Gastrocnemius medialis (tissue), 4 donors: ENCODE results near the gene CYP1A2. TPM values are rescaled to one million over a fixed set of nuclear protein-coding genes. Genes with fewer than 3 reads are reported as not detected.

ENCODE experiments used
- ATAC-seq, 2 donors: fragments of 150-250 bp; one replicate each; pipeline ENCODE4 v1.9.1; 2016
- DNase-seq, 2 donors: peaks; one replicate each; pipeline ENCODE4 v3.0.0-alpha.2; 2019
- H3K27ac ChIP-seq, 4 donors: fragments of 200-600 bp; sonication (generic); 1 replicate in 1 of 4; 2 replicates in 3 of 4; pipeline ENCODE4 v1.5.1; 2016 to 2018; ENCODE audit warnings: mild to moderate bottlenecking in 2 of 4, moderate library complexity in 1 of 4
- H3K27me3 ChIP-seq, 3 donors: fragments of 200-600 bp; sonication (generic) in 2 of 3; 1 replicate in 1 of 3; 2 replicates in 2 of 3; pipeline versions ENCODE4 v1.5.1 to v1.6.0; 2016 to 2019; ENCODE audit warnings: mild to moderate bottlenecking in 1 of 3, moderate library complexity in 1 of 3
- H3K36me3 ChIP-seq, 2 donors: fragments of 200-600 bp; sonication (generic) in 1 of 2; one replicate each; pipeline ENCODE4 v1.5.1; 2017 to 2018
- H3K4me1 ChIP-seq, 2 donors: fragments of 200-600 bp; sonication (generic) in 1 of 2; one replicate each; pipeline ENCODE4 v1.5.1; 2016 to 2017; ENCODE audit warnings: mild to moderate bottlenecking in 2 of 2
- H3K4me3 ChIP-seq, 4 donors: fragments of 200-600 bp; sonication (generic) in 3 of 4; 1 replicate in 1 of 4; 2 replicates in 3 of 4; pipeline ENCODE4 v1.5.1; 2016 to 2019; ENCODE audit warnings: mild to moderate bottlenecking in 2 of 4
- H3K9me3 ChIP-seq, 3 donors: fragments of 200-600 bp; sonication (generic) in 2 of 3; 1 replicate in 1 of 3; 2 replicates in 2 of 3; pipeline ENCODE4 v1.5.1; 2016 to 2019
- CTCF ChIP-seq, 5 experiments: fragments of 450-650 bp in 3 of 5; fragments of 200-600 bp in 2 of 5; sonication (generic) in 2 of 5; IDR thresholded peaks in 4 of 5; conservative IDR thresholded peaks in 1 of 5; 1 replicate in 4 of 5; 2 replicates in 1 of 5; pipeline ENCODE4 v1.5.1; 2016 to 2019; ENCODE audit warnings: antibody characterized with exemption in 5 of 5, mild to moderate bottlenecking in 3 of 5, moderate library complexity in 3 of 5
- POLR2A ChIP-seq, 2 donors: fragments of 450-650 bp; IDR thresholded peaks; one replicate each; pipeline ENCODE4 v1.6.1; 2017; ENCODE audit warnings: antibody characterized with exemption in 2 of 2, mild to moderate bottlenecking in 2 of 2, moderate library complexity in 2 of 2
- in situ Hi-C, 4 donors: fragments of 200-750 bp; cut with MboI; loops; one replicate each; pipeline versions ENCODE4 v1.15.0 to v1.8.0; 2017; ENCODE audit warnings: low sequenced_read_pairs in 4 of 4
- intact Hi-C: fragments of 100-400 bp; cut with DNase I; formaldehyde crosslinking; loops from one replicate; pipeline ENCODE4 v1.15.1; 2023; ENCODE audit warnings: low total_unique reads
- total RNA-seq, 4 donors: library from RNA; depleted of rRNA; stranded (reverse); fragments of >200 nt; gene quantifications; one replicate each; pipeline versions ENCODE4 v1.1.0 to v1.2.3, GENCODE V29; 2016

Gene CYP1A2
- total RNA-seq, 4 donors from 2014 or later: not detected

GRCh38 chr15:74779162-74779648 lies 30.6 kb downstream of the CYP1A2 start:
- intact Hi-C loops (no loop called here), in situ Hi-C loops (loop anchor here in 3 of 4 donors (5.0 to 10.0 kb wide), 3 partner anchors 63 to 166 kb away; partner anchors contain the start of gene ULK3 (in 1 of the 3))
- ATAC-seq (no peak), DNase-seq (no peak)
- Histone ChIP-seq H3K4me3 (no peak overlapping the region), H3K27me3 (no peaks in the 10 kb centered on the region), H3K4me1 (peaks cover 29 to 34% of the 10 kb centered on the region in 2 donors), H3K36me3 (no peaks in the 10 kb centered on the region), H3K9me3 (no peaks in the 10 kb centered on the region), H3K27ac (no peak overlapping the region)
- TF ChIP-seq POLR2A (IDR thresholded peaks at IDR 0.05): no peak
- no peak for TF ChIP-seq CTCF (IDR thresholded peaks at IDR 0.05 in 4 of 5, conservative IDR thresholded peaks at IDR 0.05 in 1 of 5)

GRCh38 chr15:74780523-74781430 lies 32.1 kb downstream of the CYP1A2 start:
- ATAC-seq: no peak
- H3K4me1 ChIP-seq: peaks cover 45 to 48% of the 10 kb centered on the region in 2 donors
- in situ Hi-C loops: loop anchor here in 1 of 4 donors (5.0 kb wide), 1 partner anchor 167 kb away; no protein-coding TSS in a partner anchor

GRCh38 chr15:74781431-74782258 lies 33.0 kb downstream of the CYP1A2 start, which contains the start of gene CSK:
TSS of gene CSK (plus strand) at chr15:74782080. CDS start at chr15:74798298, 16,218 bp downstream.
- Histone ChIP-seq H3K4me3 (peak within 1 kb of the TSS; percentile 71 to 83 (median 78)), H3K36me3 (no peaks in the 10 kb centered on the region), H3K9me3 (no peaks in the 10 kb centered on the region), H3K4me1 (peaks cover 54 to 57% of the 10 kb centered on the region in 2 donors), H3K27me3 (no peaks in the 10 kb centered on the region), H3K27ac (peak within 1 kb of the TSS; percentile 70 to 84 (median 80))
- in situ Hi-C loops (loop anchor here in 1 of 4 donors (5.0 kb wide), 1 partner anchor 166 kb away; no protein-coding TSS in a partner anchor), intact Hi-C loops (loop anchor here (1.0 to 10.0 kb wide), 4 partner anchors 19 to 237 kb away; partner anchors contain the start of genes ARID3B, COX5A and ULK3)
- peak; percentile 35 to 60 for DNase-seq
- ATAC-seq: peak; percentile 77 to 84
- TF ChIP-seq POLR2A (IDR thresholded peaks at IDR 0.05) (peak; percentile 59 to 76), CTCF (IDR thresholded peaks at IDR 0.05 in 4 of 5, conservative IDR thresholded peaks at IDR 0.05 in 1 of 5) (peak; percentile 59 to 90 (median 81))

More at GRCh38 chr15:74780523-74781430, 32.1 kb downstream of the CYP1A2 start:
- Histone ChIP-seq H3K27me3 (no peaks in the 10 kb centered on the region), H3K36me3 (no peaks in the 10 kb centered on the region), H3K4me3 (peak overlapping the region in 3 of 4 donors; percentile 43 to 76 (median 62)), H3K9me3 (no peaks in the 10 kb centered on the region), H3K27ac (peak overlapping the region in 1 of 4 donors; percentile 81)
- TF ChIP-seq CTCF (IDR thresholded peaks at IDR 0.05 in 4 of 5, conservative IDR thresholded peaks at IDR 0.05 in 1 of 5) (no peak), POLR2A (IDR thresholded peaks at IDR 0.05) (no peak)
- intact Hi-C loops: loop anchor here (5.0 to 10.0 kb wide), 3 partner anchors 62 to 236 kb away; partner anchors contain the start of genes ARID3B, COX5A and ULK3
- DNase-seq: no peak
